ENCODE measurements around the gene AOPEP. TPM values are rescaled to one million over a fixed set of nuclear protein-coding genes. Genes with fewer than 3 reads are reported as not detected.

AOPEP gene
- total and polyA plus RNA-seq, 9 of the 15 experiments (the other 6 are each of a cell fraction or from before 2014, with no cell fraction given), result 4.5 to 19.3 (median 13.5) TPM

DNA sequence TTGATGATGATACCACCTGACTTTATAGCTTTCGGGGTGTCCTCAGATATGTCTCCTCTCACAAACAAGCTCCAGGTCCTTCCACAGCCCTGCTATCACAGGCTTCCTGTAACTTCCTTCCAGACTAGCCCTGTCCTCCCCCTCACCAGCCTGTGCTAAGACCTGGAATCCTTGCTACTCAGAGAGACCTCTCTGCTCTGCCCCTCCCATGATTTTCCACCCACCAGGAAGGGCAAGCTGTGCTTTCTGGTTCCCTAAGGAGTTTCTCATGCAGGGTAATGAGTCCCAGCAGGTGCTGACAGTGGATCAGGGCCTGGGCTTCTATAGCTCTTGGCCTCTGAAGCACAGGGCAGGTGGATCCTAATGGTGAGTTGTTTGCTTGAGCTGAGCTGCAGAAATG is 86.9 kb downstream of the AOPEP start:
- no peaks in the 10 kb centered on the region for H4K20me1 ChIP-seq (replicated peaks; ENCODE audit: control insufficient read depth, insufficient read depth, low read length)
- H3K79me2 ChIP-seq (ENCODE audit: control insufficient read depth, insufficient read depth, low read length), result no peaks in the 10 kb centered on the region
- no peaks in the 10 kb centered on the region for H3K9me3 ChIP-seq (replicated peaks; ENCODE audit: control insufficient read depth, insufficient read depth, low read depth, low read length)
- intact Hi-C loops (cut with micrococcal nuclease), result no loop called here
- WGBS (ENCODE audit: insufficient coverage, low coverage, missing lambda C conversion rate), result 63% methylated on average over 1 of the region's 1 CpG
- no peaks in the 10 kb centered on the region for H3K36me3 ChIP-seq (ENCODE audit: control insufficient read depth, insufficient read depth, low read length)
- no peak for FAIRE-seq
- no peak for ATAC-seq
- no TSS peak for BruUV-seq (replicated peaks)
- H3K27me3 ChIP-seq (ENCODE audit: control insufficient read depth in 2 of 2, insufficient read depth in 2 of 2, low read length in 2 of 2), result no peaks in the 10 kb centered on the region
- TF ChIP-seq ILK (tag; IDR thresholded peaks at IDR 0.05; ENCODE audit: borderline replicate concordance, low read depth) (no peak), TARDBP (IDR thresholded peaks at IDR 0.05) (no peak)
- ChIA-PET POLR2A (no interaction called here), CTCF (ENCODE audit: low intra/inter-chr PET ratio) (no interaction called here)
- no peak overlapping the region for H3K9ac ChIP-seq (ENCODE audit: insufficient read depth in 1 of 2, low read depth in 2 of 2, low read length in 2 of 2)
- no peak overlapping the region for H2AFZ ChIP-seq (ENCODE audit: low read depth, low read length)
- no peak for DNase-seq (ENCODE audit: extremely low read depth in 1 of 4, low spot score in 3 of 4)
- no peak overlapping the region for H3K4me3 ChIP-seq
- H3K27ac ChIP-seq (ENCODE audit: extremely low read depth, low read depth, low read length), result no peak overlapping the region
- no peak overlapping the region for H3K4me2 ChIP-seq (ENCODE audit: insufficient read depth, low read length)
- no peaks in the 10 kb centered on the region for H3K4me1 ChIP-seq (replicated peaks in 1 of 2; ENCODE audit: control insufficient read depth in 2 of 2, insufficient read depth in 2 of 2, low read length in 2 of 2)
- in situ Hi-C loops (cut with MboI), result no loop called here
- no peaks in the 10 kb centered on the region for H3K9me1 ChIP-seq (ENCODE audit: control insufficient read depth, insufficient read depth, low read length)

DNA sequence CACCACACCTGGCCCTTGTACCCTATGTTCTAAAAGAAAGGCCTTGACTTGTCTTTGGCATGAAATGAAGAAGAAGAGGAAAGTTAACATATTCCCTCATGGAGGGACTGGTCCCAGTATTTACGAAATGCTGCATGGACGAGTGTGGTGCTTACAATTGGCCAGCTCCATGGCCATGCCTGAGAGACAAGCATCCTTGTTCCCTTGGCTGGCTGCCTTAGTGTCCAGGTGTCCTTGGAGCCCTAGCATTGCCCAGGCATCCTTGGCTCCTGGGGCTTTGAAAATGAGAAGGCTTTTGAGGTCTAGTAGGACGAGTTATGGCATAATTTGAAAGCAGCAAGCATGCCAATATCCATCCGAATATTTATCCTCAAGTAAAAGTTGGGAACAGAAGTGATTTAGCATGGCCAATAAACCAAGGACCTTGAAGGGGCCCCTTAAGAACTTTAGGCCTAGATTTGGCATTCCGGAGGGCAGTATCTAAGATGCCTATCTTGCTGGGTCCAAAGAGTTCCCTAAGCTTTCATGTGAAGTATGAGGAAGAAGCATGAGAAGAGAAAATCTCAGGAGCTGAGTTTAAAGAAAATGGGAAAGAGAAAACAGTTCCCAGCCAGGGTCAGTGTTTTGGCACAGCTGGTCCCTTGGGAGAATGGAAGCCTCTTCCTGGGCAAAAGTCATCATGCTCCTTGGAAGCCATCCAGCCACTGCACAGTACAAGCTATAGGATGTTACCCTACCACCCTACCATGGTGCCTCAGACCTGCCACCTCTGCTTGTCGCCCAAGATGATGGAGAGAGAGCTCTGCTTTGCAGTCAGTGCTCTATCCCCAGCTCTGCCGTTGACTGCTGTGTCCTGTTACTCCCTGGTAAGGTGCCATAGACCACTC is 91.0 kb downstream of the AOPEP start:
- H3K79me2 ChIP-seq (ENCODE audit: control insufficient read depth, insufficient read depth, low read length), result no peaks in the 10 kb centered on the region
- TF ChIP-seq MAFK (IDR thresholded peaks at IDR 0.05; ENCODE audit: low read length) (no peak), ZNF384 (IDR thresholded peaks at IDR 0.05; ENCODE audit: low read depth, low read length) (no peak), CBFA2T3 (IDR thresholded peaks at IDR 0.05) (no peak), SRSF1 (IDR thresholded peaks at IDR 0.05; ENCODE audit: low read depth, low read length) (no peak), ARNT (IDR thresholded peaks at IDR 0.05) (no peak)
- WGBS (ENCODE audit: insufficient coverage, low coverage, missing lambda C conversion rate), result 37% methylated on average over 7 of the region's 7 CpGs
- no peak for FAIRE-seq
- no peaks in the 10 kb centered on the region for H4K20me1 ChIP-seq (replicated peaks; ENCODE audit: control insufficient read depth, insufficient read depth, low read length)
- H3K9ac ChIP-seq (ENCODE audit: insufficient read depth in 1 of 2, low read depth in 2 of 2, low read length in 2 of 2), result no peak overlapping the region
- intact Hi-C loops (cut with micrococcal nuclease) (no loop called here), in situ Hi-C loops (cut with MboI) (no loop called here)
- H3K36me3 ChIP-seq (ENCODE audit: control insufficient read depth, insufficient read depth, low read length), result no peaks in the 10 kb centered on the region
- ChIA-PET POLR2A (interaction anchor here (0.9 kb wide), 1 partner anchor 13 kb away, joined by 3 read pairs; no protein-coding TSS in a partner anchor), CTCF (ENCODE audit: low intra/inter-chr PET ratio) (interaction anchor here (0.5 kb wide), 1 partner anchor 203 kb away, joined by 3 read pairs; no protein-coding TSS in a partner anchor)
- no peaks in the 10 kb centered on the region for H3K4me1 ChIP-seq (replicated peaks in 1 of 2; ENCODE audit: control insufficient read depth in 2 of 2, insufficient read depth in 2 of 2, low read length in 2 of 2)
- ATAC-seq, result no peak
- no peaks in the 10 kb centered on the region for H3K27me3 ChIP-seq (ENCODE audit: control insufficient read depth in 2 of 2, insufficient read depth in 2 of 2, low read length in 2 of 2)
- H3K4me2 ChIP-seq (ENCODE audit: insufficient read depth, low read length), result no peak overlapping the region
- no peak for DNase-seq (ENCODE audit: extremely low read depth in 1 of 4, low spot score in 3 of 4)
- H3K9me1 ChIP-seq (ENCODE audit: control insufficient read depth, insufficient read depth, low read length), result no peaks in the 10 kb centered on the region
- no peak overlapping the region for H2AFZ ChIP-seq (ENCODE audit: low read depth, low read length)
- H3K9me3 ChIP-seq (replicated peaks; ENCODE audit: control insufficient read depth, insufficient read depth, low read depth, low read length), result no peaks in the 10 kb centered on the region
- no peak overlapping the region for H3K4me3 ChIP-seq
- no peak overlapping the region for H3K27ac ChIP-seq (ENCODE audit: extremely low read depth, low read depth, low read length)
- no TSS peak for BruUV-seq (replicated peaks)

All from K562 (cell line).